Measurements from ENCODE around the gene OR8B2. TPM values are rescaled to one million over a fixed set of nuclear protein-coding genes. Genes with fewer than 3 reads are reported as not detected.

Gene OR8B2
- polyA plus RNA-seq, 2 donors = not detected

- Histone ChIP-seq H3K9me3 (ENCODE audit: control insufficient read depth in 2 of 2, insufficient read depth in 1 of 2, low read depth in 1 of 2, low read length in 1 of 2) (no peaks in the 10 kb centered on the region), H3K4me1 (ENCODE audit: control insufficient read depth in 2 of 2, insufficient read depth in 2 of 2, low read length in 1 of 2) (no peaks in the 10 kb centered on the region), H3K4me3 (ENCODE audit: low read depth in 1 of 2, low read length in 2 of 2) (no peak overlapping the region), H3K27ac (ENCODE audit: low read depth in 2 of 2, low read length in 1 of 2) (no peak overlapping the region), H3K27me3 (ENCODE audit: control insufficient read depth in 1 of 2, insufficient read depth in 2 of 2, low read length in 2 of 2) (no peaks in the 10 kb centered on the region), H3K36me3 (ENCODE audit: control insufficient read depth in 2 of 2, insufficient read depth in 2 of 2, low read length in 1 of 2) (no peaks in the 10 kb centered on the region)
- 84 to 88% methylated on average over 6 of the region's 6 CpGs for WGBS, 2 donors
These were observed 44.7 kb downstream of the OR8B2 start for GRCh38 chr11:124339396-124340141.

Other genes starting within 250 kb of the OR8B2 start
- gene OR10D3, start 201.2 kb downstream of the OR8B2 start, polyA plus RNA-seq = not detected
- gene OR8G1, start 143.4 kb downstream of the OR8B2 start, polyA plus RNA-seq = not detected
- not detected for gene OR8G5, start 128.1 kb downstream of the OR8B2 start, polyA plus RNA-seq
- gene OR8D1, start 70.5 kb downstream of the OR8B2 start, polyA plus RNA-seq = not detected
- gene OR8D2, start 64.3 kb downstream of the OR8B2 start, polyA plus RNA-seq = not detected
- not detected for gene OR8B3, start 14.5 kb upstream of the OR8B2 start, polyA plus RNA-seq
- gene OR8B4, start 40.4 kb upstream of the OR8B2 start, polyA plus RNA-seq = not detected
- gene OR8B8, start 61.2 kb upstream of the OR8B2 start, polyA plus RNA-seq = not detected
- not detected for gene OR8B12, start 159.2 kb upstream of the OR8B2 start, polyA plus RNA-seq
- not detected for gene OR8A1, start 185.5 kb upstream of the OR8B2 start, polyA plus RNA-seq
- not detected for gene PANX3, start 226.9 kb upstream of the OR8B2 start, polyA plus RNA-seq
- gene TBRG1, start 238.4 kb upstream of the OR8B2 start, polyA plus RNA-seq = 10 to 100 TPM; 16.5 to 16.9 TPM

Measured in esophagus (tissue), 2 donors.